K562 (cell line): ENCODE results near the gene BCAS3. TPM values are rescaled to one million over a fixed set of nuclear protein-coding genes. Genes with fewer than 3 reads are reported as not detected.

Experiments
- ATAC-seq: fragments of 200-7000 bp; cut with Tn5 transposase; 3 replicates; pipeline ENCODE4 v1.9.1; 2020; ENCODE audit warnings: moderate library complexity
- BruUV-seq: library from RNA; stranded (reverse); fragments of 400-500 nt; replicated peaks from 2 replicates; lab custom pipeline; 2021; lab: Mats Ljungman, UMichigan
- CTCF ChIA-PET: fragments of 300-600 bp; formaldehyde crosslinking; extraction: SDS; loops from one replicate; lab custom pipeline; 2021; ENCODE audit warnings: low intra/inter-chr PET ratio; lab: Yijun Ruan, JAX
- POLR2A ChIA-PET: fragments of 300-600, 350-650 bp; sonication (Branson Sonifier 250); formaldehyde crosslinking; extraction: SDS; loops from one replicate; lab custom pipeline; 2021; ENCODE audit warnings: antibody characterized with exemption, inconsistent platforms; lab: Yijun Ruan, JAX
- DNase-seq, 4 experiments: peaks; one replicate each; pipeline versions ENCODE4 v3.0.0 to v3.0.0-alpha.2; 2011 to 2018; ENCODE audit warnings: low spot score in 3 of 4, mixed read lengths in 3 of 4; ENCODE audit errors: extremely low read depth in 1 of 4
- FAIRE-seq: peaks from 2 replicates; lab custom pipeline; 2011; peaks lifted over from hg19 to GRCh38; lab: Jason Lieb, UNC
- H2AFZ ChIP-seq: 2 replicates; pipeline ENCODE4 v1.6.0; 2011; ENCODE audit warnings: low read depth, low read length, control low read depth, inconsistent platforms
- H3K27ac ChIP-seq: fragments of 200-600 bp; 3 replicates; pipeline ENCODE4 v1.8.0; 2011; ENCODE audit warnings: low read depth, mild to moderate bottlenecking, control low read depth, inconsistent platforms, low read length, moderate library complexity, mixed read lengths; ENCODE audit errors: extremely low read depth
- H3K27me3 ChIP-seq, 2 experiments: fragments of 300-600 bp in 1 of 2; 2 replicates in 1 of 2; 3 replicates in 1 of 2; pipeline versions ENCODE4 v1.6.0 to v1.8.0; 2011; ENCODE audit warnings: inconsistent platforms in 2 of 2, low read length in 2 of 2, mild to moderate bottlenecking in 1 of 2, mixed read lengths in 1 of 2, moderate library complexity in 1 of 2; ENCODE audit not compliant: control insufficient read depth in 2 of 2, insufficient read depth in 2 of 2
- H3K36me3 ChIP-seq: fragments of 300-600 bp; 3 replicates; pipeline ENCODE4 v1.8.0; 2011; ENCODE audit warnings: mild to moderate bottlenecking, low read length, inconsistent platforms; ENCODE audit not compliant: control insufficient read depth, insufficient read depth
- H3K4me1 ChIP-seq, 2 experiments: fragments of 200-600 bp in 1 of 2; replicated peaks in 1 of 2; 2 replicates in 1 of 2; 3 replicates in 1 of 2; pipeline versions ENCODE4 v1.5.1 to v1.8.0; 2011; ENCODE audit warnings: inconsistent platforms in 2 of 2, low read length in 2 of 2, mild to moderate bottlenecking in 1 of 2, mixed read lengths in 1 of 2, moderate library complexity in 1 of 2; ENCODE audit not compliant: control insufficient read depth in 2 of 2, insufficient read depth in 2 of 2
- H3K4me2 ChIP-seq: 2 replicates; pipeline ENCODE4 v1.6.1; 2011; ENCODE audit warnings: low read length, control low read depth, inconsistent platforms, mixed read lengths; ENCODE audit not compliant: insufficient read depth
- H3K4me3 ChIP-seq: fragments of 200-600 bp; sonication (generic), shearing (Covaris generic); 2 replicates; pipeline ENCODE4 v1.5.1; 2016; ENCODE audit warnings: control low read depth, inconsistent platforms
- H3K79me2 ChIP-seq: fragments of 200-600 bp; 3 replicates; pipeline ENCODE4 v1.8.0; 2011; ENCODE audit warnings: low read length, inconsistent platforms; ENCODE audit not compliant: control insufficient read depth, insufficient read depth
- H3K9ac ChIP-seq, 2 experiments: 2 replicates each; pipeline versions ENCODE4 v1.6.0 to v1.6.1; 2011; ENCODE audit warnings: low read depth in 2 of 2, low read length in 2 of 2, control low read depth in 1 of 2, inconsistent platforms in 1 of 2, mild to moderate bottlenecking in 1 of 2, mixed read lengths in 1 of 2; ENCODE audit not compliant: insufficient read depth in 1 of 2
- H3K9me1 ChIP-seq: one replicate; pipeline ENCODE4 v1.6.0; 2011; ENCODE audit warnings: inconsistent platforms, mild to moderate bottlenecking, low read length, moderate library complexity; ENCODE audit not compliant: control insufficient read depth, insufficient read depth
- H3K9me3 ChIP-seq: replicated peaks from 2 replicates; pipeline ENCODE4 v1.5.1; 2011; ENCODE audit warnings: low read depth, low read length, inconsistent platforms; ENCODE audit not compliant: control insufficient read depth, insufficient read depth
- H4K20me1 ChIP-seq: replicated peaks from 2 replicates; pipeline ENCODE4 v1.6.1; 2011; ENCODE audit warnings: low read length, inconsistent platforms, mixed read lengths; ENCODE audit not compliant: control insufficient read depth, insufficient read depth
- MNT ChIP-seq, 2 experiments: fragments of 450-650 bp; conservative IDR thresholded peaks; 2 replicates each; pipeline ENCODE4 v1.6.1; 2017; ENCODE audit warnings: mild to moderate bottlenecking in 2 of 2, moderate library complexity in 2 of 2
- ZBTB9 ChIP-seq: fragments of 450-650 bp; formaldehyde crosslinking; IDR thresholded peaks from 2 replicates; pipeline ENCODE4 v1.4.0; 2020; ENCODE audit warnings: mild to moderate bottlenecking, moderate library complexity
- ZNF232 ChIP-seq: sonication (generic); formaldehyde crosslinking; IDR thresholded peaks from 2 replicates; pipeline ENCODE4 v1.8.0; 2022; ENCODE audit warnings: mild to moderate bottlenecking, missing genetic modification reagents
- ZZZ3 ChIP-seq: fragments of 450-650 bp; IDR thresholded peaks from 2 replicates; pipeline ENCODE4 v1.6.1; 2016; ENCODE audit warnings: antibody characterized with exemption, mild to moderate bottlenecking, moderate library complexity
- WGBS: fragments of 100-300 bp; shearing (Covaris generic); methylation state at CpG from one replicate; pipeline ENCODE4 v1.1.6; 2016; ENCODE audit warnings: low coverage, mixed read lengths; ENCODE audit not compliant: insufficient coverage; ENCODE audit errors: missing lambda C conversion rate; 5-methylcytosine and 5-hydroxymethylcytosine counted together
- in situ Hi-C: fragments of 300-500 bp; cut with MboI; formaldehyde crosslinking; loops from 4 replicates; pipeline ENCODE4 v1.15.0; 2018; ENCODE audit warnings: inconsistent platforms, mixed read lengths
- intact Hi-C: fragments of 100-400 bp; cut with micrococcal nuclease; formaldehyde crosslinking; loops from 2 replicates; pipeline ENCODE4 v1.14.2; 2022
- polyA plus RNA-seq, 8 experiments: library from polyadenylated mRNA; depleted of rRNA in 4 of 8; stranded (reverse) in 5 of 8; unstranded in 3 of 8; fragments of >200 nt; fragmentation: Nextera tagmentation in 2 of 8; fragmentation: Illumina TruSeq in 1 of 8; extraction: Ambion mirVana in 2 of 8; extraction: Trizol in 1 of 8; gene quantifications; 2 replicates each; pipeline versions ENCODE4 v1.2.1 to v1.2.3, GENCODE V29; 2011 to 2014; ENCODE audit warnings: inconsistent platforms in 1 of 8, missing spikeins in 1 of 8
- total RNA-seq, 7 experiments: library from RNA; depleted of rRNA in 6 of 7; stranded (reverse); fragments of >200 nt in 6 of 7; fragmentation: Illumina TruSeq in 2 of 7; extraction: Trizol in 2 of 7; gene quantifications; 2 replicates each; pipeline versions ENCODE4 v1.2.1 to v1.2.3, GENCODE V29; 2011 to 2021; ENCODE audit warnings: low replicate concordance in 1 of 7

The BCAS3 gene
- total and polyA plus RNA-seq, 9 of the 15 experiments (the other 6 are each of a cell fraction or from before 2014, with no cell fraction given), result 1.9 to 5.5 (median 3.5) TPM

- no peak for TF ChIP-seq ZBTB9 (CRISPR knock-in tag)
- TF ChIP-seq MNT (conservative IDR thresholded peaks at IDR 0.05), result no peak
- no peak for TF ChIP-seq ZZZ3
- no peak for TF ChIP-seq ZNF232 (CRISPR knock-in tag)
Observed at GRCh38 chr17:61372436-61372835, 694.8 kb downstream of the BCAS3 start (continued).

GRCh38 chr17:61376931-61377838 is 699.5 kb downstream of the BCAS3 start:
- WGBS, result 1% methylated on average over 18 of the region's 18 CpGs
- FAIRE-seq (no peak), DNase-seq (no peak), ATAC-seq (no peak)
- Histone ChIP-seq H3K27me3 (peaks cover 19 to 61% of the 10 kb centered on the region in 2 experiments; a peak in 4 of 5 replicates), H3K9me1 (peaks cover 3% of the 10 kb centered on the region), H3K4me3 (no peak overlapping the region), H3K4me1 (no peaks in the 10 kb centered on the region), H3K27ac (no peak overlapping the region), H3K4me2 (no peak overlapping the region), H3K9me3 (no peaks in the 10 kb centered on the region), H3K36me3 (no peaks in the 10 kb centered on the region), H3K9ac (no peak overlapping the region), H4K20me1 (peaks cover 3% of the 10 kb centered on the region; the same call in 1 of the 2 replicates), H2AFZ (no peak overlapping the region), H3K79me2 (no peaks in the 10 kb centered on the region)
- intact Hi-C loops, result no loop called here
- ChIA-PET CTCF (interaction anchor here (1.2 kb wide), 1 partner anchor 9 kb away, joined by 3 read pairs; no protein-coding TSS in a partner anchor), POLR2A (interaction anchor here (0.6 kb wide), 1 partner anchor 90 kb away, joined by 4 read pairs; no protein-coding TSS in a partner anchor)
- no TSS peak for BruUV-seq
- in situ Hi-C loops, result no loop called here
